ENCODE measurements around the gene RPTOR.

GRCh38 chr17:80923211-80924110 is 378.8 kb downstream of the RPTOR start:
- TF ChIP-seq, protein P1, sequence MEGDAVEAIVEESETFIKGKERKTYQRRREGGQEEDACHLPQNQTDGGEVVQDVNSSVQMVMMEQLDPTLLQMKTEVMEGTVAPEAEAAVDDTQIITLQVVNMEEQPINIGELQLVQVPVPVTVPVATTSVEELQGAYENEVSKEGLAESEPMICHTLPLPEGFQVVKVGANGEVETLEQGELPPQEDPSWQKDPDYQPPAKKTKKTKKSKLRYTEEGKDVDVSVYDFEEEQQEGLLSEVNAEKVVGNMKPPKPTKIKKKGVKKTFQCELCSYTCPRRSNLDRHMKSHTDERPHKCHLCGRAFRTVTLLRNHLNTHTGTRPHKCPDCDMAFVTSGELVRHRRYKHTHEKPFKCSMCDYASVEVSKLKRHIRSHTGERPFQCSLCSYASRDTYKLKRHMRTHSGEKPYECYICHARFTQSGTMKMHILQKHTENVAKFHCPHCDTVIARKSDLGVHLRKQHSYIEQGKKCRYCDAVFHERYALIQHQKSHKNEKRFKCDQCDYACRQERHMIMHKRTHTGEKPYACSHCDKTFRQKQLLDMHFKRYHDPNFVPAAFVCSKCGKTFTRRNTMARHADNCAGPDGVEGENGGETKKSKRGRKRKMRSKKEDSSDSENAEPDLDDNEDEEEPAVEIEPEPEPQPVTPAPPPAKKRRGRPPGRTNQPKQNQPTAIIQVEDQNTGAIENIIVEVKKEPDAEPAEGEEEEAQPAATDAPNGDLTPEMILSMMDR (IDR thresholded peaks at IDR 0.05), result no peak
- TF ChIP-seq POLR2AphosphoS5 (IDR thresholded peaks at IDR 0.05), result no peak
- no peak for TF ChIP-seq EP300 (IDR thresholded peaks at IDR 0.05)
- TF ChIP-seq POLR2A (IDR thresholded peaks at IDR 0.05; ENCODE audit: low read depth), result no peak

Data from esophagus muscularis mucosa (tissue), 4 donors.